ENCODE results near the gene CRTC1. TPM values are rescaled to one million over a fixed set of nuclear protein-coding genes. Genes with fewer than 3 reads are reported as not detected.
"Not testable (repeated sequence)": the region's sequence is repeated elsewhere in the genome, so short reads cannot be mapped to it uniquely, and the experiment has no call there.

The CRTC1 gene
- total RNA-seq, 1 experiment from 2014 or later: 18.1 TPM

- peaks cover 13% of the 10 kb centered on the region for H3K4me1 ChIP-seq (ENCODE audit: insufficient read depth, low read length, poor library complexity, severe bottlenecking)
- no peaks in the 10 kb centered on the region for H3K27me3 ChIP-seq (replicated peaks; ENCODE audit: insufficient read depth, low read depth, low read length, poor library complexity)
- H3K27ac ChIP-seq (ENCODE audit: low read depth, low read length, poor library complexity, severe bottlenecking): no peak overlapping the region
- BruUV-seq (replicated peaks): no TSS peak
- no peaks in the 10 kb centered on the region for H3K9me3 ChIP-seq (ENCODE audit: low read depth, low read length, poor library complexity, severe bottlenecking)
- no peak for DNase-seq (ENCODE audit: low spot score)
- no peaks in the 10 kb centered on the region for H3K36me3 ChIP-seq (ENCODE audit: insufficient read depth, low read length, poor library complexity, severe bottlenecking)
- POLR2A ChIA-PET (ENCODE audit: low non-redundant PET): interaction anchor here (0.5 kb wide), 1 partner anchor 1643 kb away, joined by 4 read pairs; no protein-coding TSS in a partner anchor
- TF ChIP-seq, protein P1, sequence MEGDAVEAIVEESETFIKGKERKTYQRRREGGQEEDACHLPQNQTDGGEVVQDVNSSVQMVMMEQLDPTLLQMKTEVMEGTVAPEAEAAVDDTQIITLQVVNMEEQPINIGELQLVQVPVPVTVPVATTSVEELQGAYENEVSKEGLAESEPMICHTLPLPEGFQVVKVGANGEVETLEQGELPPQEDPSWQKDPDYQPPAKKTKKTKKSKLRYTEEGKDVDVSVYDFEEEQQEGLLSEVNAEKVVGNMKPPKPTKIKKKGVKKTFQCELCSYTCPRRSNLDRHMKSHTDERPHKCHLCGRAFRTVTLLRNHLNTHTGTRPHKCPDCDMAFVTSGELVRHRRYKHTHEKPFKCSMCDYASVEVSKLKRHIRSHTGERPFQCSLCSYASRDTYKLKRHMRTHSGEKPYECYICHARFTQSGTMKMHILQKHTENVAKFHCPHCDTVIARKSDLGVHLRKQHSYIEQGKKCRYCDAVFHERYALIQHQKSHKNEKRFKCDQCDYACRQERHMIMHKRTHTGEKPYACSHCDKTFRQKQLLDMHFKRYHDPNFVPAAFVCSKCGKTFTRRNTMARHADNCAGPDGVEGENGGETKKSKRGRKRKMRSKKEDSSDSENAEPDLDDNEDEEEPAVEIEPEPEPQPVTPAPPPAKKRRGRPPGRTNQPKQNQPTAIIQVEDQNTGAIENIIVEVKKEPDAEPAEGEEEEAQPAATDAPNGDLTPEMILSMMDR (conservative IDR thresholded peaks at IDR 0.05; ENCODE audit: low read depth, low read length): no peak
- TF ChIP-seq EZH2 (IDR thresholded peaks at IDR 0.05; ENCODE audit: borderline replicate concordance, low read depth, low read length, poor library complexity, severe bottlenecking): no peak
- no peak overlapping the region for H3K4me3 ChIP-seq (ENCODE audit: low read depth, low read length, poor library complexity, severe bottlenecking)
- CTCF ChIA-PET: no interaction called here
- intact Hi-C loops (cut with micrococcal nuclease; ENCODE audit: unreplicated experiment): no loop called here
Observed at GRCh38 chr19:18726846-18727245, 43.4 kb downstream of the CRTC1 start.

DNA sequence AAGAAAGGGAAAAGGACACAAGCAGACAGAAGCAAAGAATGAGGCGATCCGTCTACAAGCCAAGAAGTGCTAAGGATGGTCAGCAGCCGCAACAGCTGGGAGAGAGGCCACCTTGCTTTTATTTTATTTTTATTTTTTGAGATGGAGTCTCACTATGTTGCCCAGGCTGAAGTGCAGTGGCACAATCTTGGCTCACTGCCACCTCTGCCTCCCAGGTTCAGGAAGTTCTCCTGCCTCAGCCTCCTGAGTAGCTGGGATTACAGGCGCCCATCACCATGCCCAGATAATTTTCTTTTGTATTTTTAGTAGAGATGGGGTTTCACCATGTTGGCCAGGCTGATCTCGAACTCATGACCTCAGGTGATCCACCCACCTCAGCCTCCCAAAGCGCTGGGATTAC is 44.1 kb downstream of the CRTC1 start:
- intact Hi-C loops (cut with micrococcal nuclease; ENCODE audit: unreplicated experiment); H3K4me3 ChIP-seq (ENCODE audit: low read depth, low read length, poor library complexity, severe bottlenecking); BruUV-seq (replicated peaks); H3K27me3 ChIP-seq (replicated peaks; ENCODE audit: insufficient read depth, low read depth, low read length, poor library complexity); H3K36me3 ChIP-seq (ENCODE audit: insufficient read depth, low read length, poor library complexity, severe bottlenecking); H3K27ac ChIP-seq (ENCODE audit: low read depth, low read length, poor library complexity, severe bottlenecking); POLR2A ChIA-PET (ENCODE audit: low non-redundant PET); H3K9me3 ChIP-seq (ENCODE audit: low read depth, low read length, poor library complexity, severe bottlenecking); DNase-seq (ENCODE audit: low spot score): not testable (repeated sequence)
- CTCF ChIA-PET: interaction anchor here (0.6 kb wide), 1 partner anchor 57 kb away, joined by 3 read pairs; no protein-coding TSS in a partner anchor
- peaks cover 21% of the 10 kb centered on the region for H3K4me1 ChIP-seq (ENCODE audit: insufficient read depth, low read length, poor library complexity, severe bottlenecking)

GRCh38 chr19:18729933-18730530 is 46.6 kb downstream of the CRTC1 start:
- H3K4me3 ChIP-seq (ENCODE audit: low read depth, low read length, poor library complexity, severe bottlenecking): no peak overlapping the region
- H3K9me3 ChIP-seq (ENCODE audit: low read depth, low read length, poor library complexity, severe bottlenecking): no peaks in the 10 kb centered on the region
- POLR2A ChIA-PET (ENCODE audit: low non-redundant PET): no interaction called here
- intact Hi-C loops (cut with micrococcal nuclease; ENCODE audit: unreplicated experiment): no loop called here
- BruUV-seq (replicated peaks): no TSS peak
- CTCF ChIA-PET: no interaction called here
- H3K27me3 ChIP-seq (replicated peaks; ENCODE audit: insufficient read depth, low read depth, low read length, poor library complexity): no peaks in the 10 kb centered on the region
- DNase-seq (ENCODE audit: low spot score): no peak
- TF ChIP-seq, protein P1 (conservative IDR thresholded peaks at IDR 0.05; ENCODE audit: low read depth, low read length): no peak
- no peak for TF ChIP-seq EZH2 (IDR thresholded peaks at IDR 0.05; ENCODE audit: borderline replicate concordance, low read depth, low read length, poor library complexity, severe bottlenecking)
- H3K36me3 ChIP-seq (ENCODE audit: insufficient read depth, low read length, poor library complexity, severe bottlenecking): no peaks in the 10 kb centered on the region
- H3K4me1 ChIP-seq (ENCODE audit: insufficient read depth, low read length, poor library complexity, severe bottlenecking): peaks cover 42% of the 10 kb centered on the region
- no peak overlapping the region for H3K27ac ChIP-seq (ENCODE audit: low read depth, low read length, poor library complexity, severe bottlenecking)

- no TSS peak for BruUV-seq (replicated peaks)
- H3K9me3 ChIP-seq (ENCODE audit: low read depth, low read length, poor library complexity, severe bottlenecking): no peaks in the 10 kb centered on the region
- POLR2A ChIA-PET (ENCODE audit: low non-redundant PET): no interaction called here
- peaks cover 42% of the 10 kb centered on the region for H3K4me1 ChIP-seq (ENCODE audit: insufficient read depth, low read length, poor library complexity, severe bottlenecking)
- H3K36me3 ChIP-seq (ENCODE audit: insufficient read depth, low read length, poor library complexity, severe bottlenecking): no peaks in the 10 kb centered on the region
- no peaks in the 10 kb centered on the region for H3K27me3 ChIP-seq (replicated peaks; ENCODE audit: insufficient read depth, low read depth, low read length, poor library complexity)
- intact Hi-C loops (cut with micrococcal nuclease; ENCODE audit: unreplicated experiment): no loop called here
- CTCF ChIA-PET: no interaction called here
- no peak for DNase-seq (ENCODE audit: low spot score)
- H3K4me3 ChIP-seq (ENCODE audit: low read depth, low read length, poor library complexity, severe bottlenecking): no peak overlapping the region
- TF ChIP-seq, protein P1 (conservative IDR thresholded peaks at IDR 0.05; ENCODE audit: low read depth, low read length): 0 out of 2 replicates have a peak, but pooled peaks have one; percentile 12
- no peak for TF ChIP-seq EZH2 (IDR thresholded peaks at IDR 0.05; ENCODE audit: borderline replicate concordance, low read depth, low read length, poor library complexity, severe bottlenecking)
- H3K27ac ChIP-seq (ENCODE audit: low read depth, low read length, poor library complexity, severe bottlenecking): peak overlapping the region; percentile 48
Observed at GRCh38 chr19:18730885-18731513, 47.5 kb downstream of the CRTC1 start.
